Measurements from ENCODE around the gene PLP2.

Gene PLP2

GRCh38 chrX:49164589-49165360, 6.9 kb upstream of the PLP2 start:
- H3K9me3 ChIP-seq (ENCODE audit: low read length): no peaks in the 10 kb centered on the region
- no peak for TF ChIP-seq EZH2 (IDR thresholded peaks at IDR 0.05; ENCODE audit: borderline replicate concordance, low read length)
- TF ChIP-seq, protein P1, sequence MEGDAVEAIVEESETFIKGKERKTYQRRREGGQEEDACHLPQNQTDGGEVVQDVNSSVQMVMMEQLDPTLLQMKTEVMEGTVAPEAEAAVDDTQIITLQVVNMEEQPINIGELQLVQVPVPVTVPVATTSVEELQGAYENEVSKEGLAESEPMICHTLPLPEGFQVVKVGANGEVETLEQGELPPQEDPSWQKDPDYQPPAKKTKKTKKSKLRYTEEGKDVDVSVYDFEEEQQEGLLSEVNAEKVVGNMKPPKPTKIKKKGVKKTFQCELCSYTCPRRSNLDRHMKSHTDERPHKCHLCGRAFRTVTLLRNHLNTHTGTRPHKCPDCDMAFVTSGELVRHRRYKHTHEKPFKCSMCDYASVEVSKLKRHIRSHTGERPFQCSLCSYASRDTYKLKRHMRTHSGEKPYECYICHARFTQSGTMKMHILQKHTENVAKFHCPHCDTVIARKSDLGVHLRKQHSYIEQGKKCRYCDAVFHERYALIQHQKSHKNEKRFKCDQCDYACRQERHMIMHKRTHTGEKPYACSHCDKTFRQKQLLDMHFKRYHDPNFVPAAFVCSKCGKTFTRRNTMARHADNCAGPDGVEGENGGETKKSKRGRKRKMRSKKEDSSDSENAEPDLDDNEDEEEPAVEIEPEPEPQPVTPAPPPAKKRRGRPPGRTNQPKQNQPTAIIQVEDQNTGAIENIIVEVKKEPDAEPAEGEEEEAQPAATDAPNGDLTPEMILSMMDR (IDR thresholded peaks at IDR 0.05; ENCODE audit: low read length): no peak
- H3K79me2 ChIP-seq (ENCODE audit: insufficient read depth, low read length): no peaks in the 10 kb centered on the region
- H3K9me2 ChIP-seq (ENCODE audit: low read depth, low read length): no peaks in the 10 kb centered on the region
- peak overlapping the region; percentile 73; the same call in 1 of the 2 replicates for H3K4me2 ChIP-seq (ENCODE audit: low read length)
- H3K27ac ChIP-seq (ENCODE audit: low read depth, low read length, poor library complexity, severe bottlenecking): peak overlapping the region; percentile 74
- peaks cover 31% of the 10 kb centered on the region for H3K4me1 ChIP-seq (ENCODE audit: insufficient read depth, low read length, severe bottlenecking)
- H3K4me3 ChIP-seq (ENCODE audit: low read depth, low read length, poor library complexity, severe bottlenecking): no peak overlapping the region
- H3F3A ChIP-seq (ENCODE audit: insufficient read depth, low read length): no peaks in the 10 kb centered on the region
- no peak overlapping the region for H3K9ac ChIP-seq (ENCODE audit: low read length)
- no peaks in the 10 kb centered on the region for H3K27me3 ChIP-seq (ENCODE audit: insufficient read depth, low read length)
- no peaks in the 10 kb centered on the region for H4K20me1 ChIP-seq (ENCODE audit: insufficient read depth, low read length)
- H2AFZ ChIP-seq (ENCODE audit: low read length): no peak overlapping the region
- H3K36me3 ChIP-seq (ENCODE audit: insufficient read depth, low read length): no peaks in the 10 kb centered on the region

DNA sequence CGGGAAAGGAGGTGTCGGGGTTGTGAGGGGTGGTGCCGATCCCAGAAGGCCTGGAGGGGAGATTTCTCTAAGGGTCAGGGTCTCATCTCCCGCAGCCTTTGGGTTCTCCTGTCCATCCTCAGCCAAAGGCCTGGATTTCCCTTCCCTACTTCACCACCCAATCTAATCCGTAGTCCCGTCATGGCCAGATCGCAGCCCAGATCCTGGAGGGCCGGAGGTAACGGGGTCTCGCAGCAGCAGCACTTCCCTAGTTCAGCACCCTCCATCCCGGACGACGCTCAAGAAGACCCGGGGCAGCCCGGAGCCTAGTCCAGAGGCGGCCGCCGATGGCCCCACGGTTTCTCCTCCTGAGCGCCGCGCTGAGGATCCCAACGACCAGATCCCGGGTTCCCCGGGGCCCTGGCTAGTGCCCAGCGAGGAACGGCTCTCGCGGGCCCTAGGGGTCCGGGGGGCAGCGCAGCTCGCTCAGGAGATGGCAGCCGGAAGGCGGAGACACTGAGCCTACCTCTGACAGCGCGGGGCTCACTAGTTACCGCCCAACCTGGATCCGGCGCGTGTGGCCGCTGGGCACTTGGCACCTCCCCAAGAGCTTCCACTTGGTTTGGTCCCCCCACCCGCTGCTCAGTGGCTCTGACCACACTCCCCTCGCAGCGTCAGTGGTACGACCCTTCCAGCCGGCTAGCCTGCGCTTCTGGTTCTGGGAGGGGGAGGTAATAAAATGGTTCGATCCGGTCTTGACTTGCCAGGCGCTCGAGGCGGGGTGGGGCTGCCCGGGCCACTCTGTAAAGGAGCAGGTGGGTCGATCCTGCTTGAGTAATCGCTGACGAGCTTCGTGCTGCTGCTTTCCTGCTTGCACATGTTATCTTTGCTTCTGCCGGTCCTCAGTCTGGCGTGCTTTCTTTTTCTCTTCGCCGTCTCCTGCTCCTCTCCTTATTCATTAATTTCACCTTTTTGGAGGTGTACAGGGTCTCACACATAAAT, 5.5 kb upstream of the PLP2 start:
- Histone ChIP-seq H3K79me2 (ENCODE audit: insufficient read depth, low read length) (no peaks in the 10 kb centered on the region), H3F3A (ENCODE audit: insufficient read depth, low read length) (no peaks in the 10 kb centered on the region), H3K9me3 (ENCODE audit: low read length) (no peaks in the 10 kb centered on the region), H3K9me2 (ENCODE audit: low read depth, low read length) (no peaks in the 10 kb centered on the region), H3K9ac (ENCODE audit: low read length) (peak overlapping the region; percentile 72; the same call in 1 of the 2 replicates), H4K20me1 (ENCODE audit: insufficient read depth, low read length) (no peaks in the 10 kb centered on the region), H2AFZ (ENCODE audit: low read length) (no peak overlapping the region), H3K4me3 (ENCODE audit: low read depth, low read length, poor library complexity, severe bottlenecking) (peak overlapping the region; percentile 65), H3K27me3 (ENCODE audit: insufficient read depth, low read length) (no peaks in the 10 kb centered on the region), H3K36me3 (ENCODE audit: insufficient read depth, low read length) (no peaks in the 10 kb centered on the region), H3K4me2 (ENCODE audit: low read length) (peak overlapping the region; percentile 93), H3K27ac (ENCODE audit: low read depth, low read length, poor library complexity, severe bottlenecking) (peak overlapping the region; percentile 93), H3K4me1 (ENCODE audit: insufficient read depth, low read length, severe bottlenecking) (peaks cover 31% of the 10 kb centered on the region)
- no peak for TF ChIP-seq EZH2 (IDR thresholded peaks at IDR 0.05; ENCODE audit: borderline replicate concordance, low read length)
- TF ChIP-seq, protein P1 (IDR thresholded peaks at IDR 0.05; ENCODE audit: low read length): peak; percentile 34; the same call in 1 of the 2 replicates

GRCh38 chrX:49166914-49167739, 4.6 kb upstream of the PLP2 start:
- peak overlapping the region; percentile 65 for H3K4me3 ChIP-seq (ENCODE audit: low read depth, low read length, poor library complexity, severe bottlenecking)
- TF ChIP-seq, protein P1 (IDR thresholded peaks at IDR 0.05; ENCODE audit: low read length): no peak
- no peak for TF ChIP-seq EZH2 (IDR thresholded peaks at IDR 0.05; ENCODE audit: borderline replicate concordance, low read length)
- no peaks in the 10 kb centered on the region for H3K9me2 ChIP-seq (ENCODE audit: low read depth, low read length)
- no peaks in the 10 kb centered on the region for H3F3A ChIP-seq (ENCODE audit: insufficient read depth, low read length)
- no peak overlapping the region for H2AFZ ChIP-seq (ENCODE audit: low read length)
- peak overlapping the region; percentile 93 for H3K27ac ChIP-seq (ENCODE audit: low read depth, low read length, poor library complexity, severe bottlenecking)
- peak overlapping the region; percentile 72 for H3K9ac ChIP-seq (ENCODE audit: low read length)
- no peaks in the 10 kb centered on the region for H3K36me3 ChIP-seq (ENCODE audit: insufficient read depth, low read length)
- no peaks in the 10 kb centered on the region for H3K9me3 ChIP-seq (ENCODE audit: low read length)
- H4K20me1 ChIP-seq (ENCODE audit: insufficient read depth, low read length): no peaks in the 10 kb centered on the region
- H3K4me2 ChIP-seq (ENCODE audit: low read length): peak overlapping the region; percentile 93
- H3K4me1 ChIP-seq (ENCODE audit: insufficient read depth, low read length, severe bottlenecking): peaks cover 34% of the 10 kb centered on the region
- H3K27me3 ChIP-seq (ENCODE audit: insufficient read depth, low read length): no peaks in the 10 kb centered on the region
- no peaks in the 10 kb centered on the region for H3K79me2 ChIP-seq (ENCODE audit: insufficient read depth, low read length)

Data from OCI-LY1 (cell line).